ENCODE results near the gene SEMA3C.

The SEMA3C gene

GRCh38 chr7:80775897-80776296 is 143.0 kb downstream of the SEMA3C start:
- no peak for DNase-seq (ENCODE audit: low spot score)

GRCh38 chr7:80775482-80775881 is 143.4 kb downstream of the SEMA3C start:
- DNase-seq (ENCODE audit: low spot score) = no peak

- DNase-seq (ENCODE audit: low spot score) = no peak
These were observed 144.0 kb downstream of the SEMA3C start for GRCh38 chr7:80774843-80775242.

GRCh38 chr7:80773787-80774508 is 144.9 kb downstream of the SEMA3C start:
- no peak for DNase-seq (ENCODE audit: low spot score)

GRCh38 chr7:80772347-80772993 is 146.4 kb downstream of the SEMA3C start:
- no peak for DNase-seq (ENCODE audit: low spot score)

GRCh38 chr7:80771523-80771922 is 147.3 kb downstream of the SEMA3C start:
- no peak for DNase-seq (ENCODE audit: low spot score)

- no peak for DNase-seq (ENCODE audit: low spot score)
These were observed 148.2 kb downstream of the SEMA3C start for GRCh38 chr7:80770675-80771081.

GRCh38 chr7:80770061-80770460 is 148.8 kb downstream of the SEMA3C start:
- no peak for DNase-seq (ENCODE audit: low spot score)

- DNase-seq (ENCODE audit: low spot score) = no peak
These were observed 150.1 kb downstream of the SEMA3C start for GRCh38 chr7:80768756-80769155.

- DNase-seq (ENCODE audit: low spot score) = no peak
These were observed 151.2 kb downstream of the SEMA3C start for GRCh38 chr7:80767654-80768053.

GRCh38 chr7:80766724-80767123 is 152.1 kb downstream of the SEMA3C start:
- DNase-seq (ENCODE audit: low spot score) = no peak

GRCh38 chr7:80764132-80764531 is 154.7 kb downstream of the SEMA3C start:
- no peak for DNase-seq (ENCODE audit: low spot score)

- DNase-seq (ENCODE audit: low spot score) = no peak
These were observed 155.1 kb downstream of the SEMA3C start for GRCh38 chr7:80763704-80764103.

- DNase-seq (ENCODE audit: low spot score) = no peak
These were observed 155.6 kb downstream of the SEMA3C start for GRCh38 chr7:80763289-80763688.

- no peak for DNase-seq (ENCODE audit: low spot score)
These were observed 158.6 kb downstream of the SEMA3C start for GRCh38 chr7:80760292-80760691.

GRCh38 chr7:80752954-80753690 is 165.7 kb downstream of the SEMA3C start:
- DNase-seq (ENCODE audit: low spot score) = no peak

- DNase-seq (ENCODE audit: low spot score) = no peak
These were observed 169.6 kb downstream of the SEMA3C start for GRCh38 chr7:80749270-80749669.

- DNase-seq (ENCODE audit: low spot score) = no peak
These were observed 170.3 kb downstream of the SEMA3C start for GRCh38 chr7:80748363-80749042.

GRCh38 chr7:80740778-80741545 is 177.9 kb downstream of the SEMA3C start:
- DNase-seq (ENCODE audit: low spot score) = no peak

- DNase-seq (ENCODE audit: low spot score) = no peak
These were observed 182.3 kb downstream of the SEMA3C start for GRCh38 chr7:80736371-80737125.

GRCh38 chr7:80735330-80735729 is 183.5 kb downstream of the SEMA3C start:
- DNase-seq (ENCODE audit: low spot score) = no peak

Data from D341Med (cell line).